Testis (tissue), 2 donors: ENCODE measurements around the gene RGS17.

Source experiments
- CTCF ChIP-seq, 3 experiments: fragments of 450-650 bp in 2 of 3; fragments of 200-600 bp in 1 of 3; sonication (generic) in 1 of 3; IDR thresholded peaks; one replicate each; pipeline ENCODE4 v1.5.1; 2016 to 2019; ENCODE audit warnings: antibody characterized with exemption in 3 of 3, mild to moderate bottlenecking in 2 of 3, moderate library complexity in 1 of 3
- POLR2A ChIP-seq: fragments of 450-650 bp; IDR thresholded peaks from one replicate; pipeline ENCODE4 v1.6.1; 2017; ENCODE audit warnings: antibody characterized with exemption, mild to moderate bottlenecking, moderate library complexity

- no peak for TF ChIP-seq CTCF (IDR thresholded peaks at IDR 0.05)
- TF ChIP-seq POLR2A = no peak
Observed at GRCh38 chr6:153051801-153052200, 79.3 kb downstream of the RGS17 start.
